D721Med (cell line): ENCODE data around the gene CELF1.

ENCODE experiments used
- DNase-seq: peaks from one replicate; pipeline ENCODE4 v3.0.0; 2011; ENCODE audit warnings: low spot score; ENCODE audit not compliant: insufficient read length
- FAIRE-seq: peaks from 2 replicates; lab custom pipeline; 2011; peaks lifted over from hg19 to GRCh38; lab: Jason Lieb, UNC
- CTCF ChIP-seq: IDR thresholded peaks from 2 replicates; pipeline ENCODE4 v1.5.1; 2012; ENCODE audit warnings: mild to moderate bottlenecking, control low read depth; ENCODE audit not compliant: insufficient read depth; ENCODE audit errors: missing control alignments

The CELF1 gene

GRCh38 chr11:47500121-47500520, 52.8 kb downstream of the CELF1 start:
- FAIRE-seq = no peak
- TF ChIP-seq CTCF = no peak
- no peak for DNase-seq

GRCh38 chr11:47499614-47500013, 53.3 kb downstream of the CELF1 start:
- TF ChIP-seq CTCF = no peak
- DNase-seq (no peak), FAIRE-seq (no peak)

GRCh38 chr11:47499161-47499560, 53.8 kb downstream of the CELF1 start:
- FAIRE-seq = no peak
- DNase-seq = no peak
- TF ChIP-seq CTCF = no peak

- FAIRE-seq (no peak), DNase-seq (no peak)
- no peak for TF ChIP-seq CTCF
These were observed 54.3 kb downstream of the CELF1 start for GRCh38 chr11:47498584-47499152.

GRCh38 chr11:47498149-47498548, 54.8 kb downstream of the CELF1 start:
- no peak for TF ChIP-seq CTCF
- FAIRE-seq = no peak
- DNase-seq = no peak

GRCh38 chr11:47496808-47497207, 56.1 kb downstream of the CELF1 start:
- FAIRE-seq = no peak
- DNase-seq = no peak
- TF ChIP-seq CTCF = no peak

GRCh38 chr11:47495856-47496217, 57.1 kb downstream of the CELF1 start:
- no peak for DNase-seq
- TF ChIP-seq CTCF = no peak
- FAIRE-seq = no peak
